ENCODE results near the gene ING2.
"Not testable (repeated sequence)": the region's sequence is repeated elsewhere in the genome, so short reads cannot be mapped to it uniquely, and the experiment has no call there.

DNA sequence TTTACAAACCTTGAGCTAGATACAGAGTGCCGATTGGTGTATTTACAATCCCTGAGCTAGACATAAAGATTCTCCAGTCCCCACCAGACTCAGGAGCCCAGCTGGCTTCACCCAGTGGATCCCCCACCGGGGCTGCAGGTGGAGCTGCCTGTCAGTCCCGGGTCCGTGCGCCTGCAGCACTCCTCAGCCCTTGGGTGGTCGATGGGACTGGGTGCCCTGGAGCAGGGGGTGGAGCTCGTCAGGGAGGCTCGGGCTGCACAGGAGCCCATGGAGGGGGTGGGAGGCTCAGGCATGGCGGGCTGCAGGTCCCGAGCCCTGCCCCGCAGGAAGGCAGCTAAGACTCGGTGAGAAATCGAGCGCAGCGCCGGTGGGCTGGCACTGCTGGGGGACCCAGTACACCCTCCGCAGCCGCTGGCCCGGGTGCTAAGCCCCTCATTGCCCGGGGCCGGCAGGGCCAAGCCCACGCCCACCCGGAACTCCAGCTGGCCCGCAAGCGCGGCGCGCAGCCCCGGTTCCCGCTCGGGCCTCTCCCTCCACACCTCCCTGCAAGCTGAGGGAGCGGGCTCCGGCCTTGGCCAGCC lies 22.3 kb upstream of the ING2 start:
- TF ChIP-seq, protein P1, sequence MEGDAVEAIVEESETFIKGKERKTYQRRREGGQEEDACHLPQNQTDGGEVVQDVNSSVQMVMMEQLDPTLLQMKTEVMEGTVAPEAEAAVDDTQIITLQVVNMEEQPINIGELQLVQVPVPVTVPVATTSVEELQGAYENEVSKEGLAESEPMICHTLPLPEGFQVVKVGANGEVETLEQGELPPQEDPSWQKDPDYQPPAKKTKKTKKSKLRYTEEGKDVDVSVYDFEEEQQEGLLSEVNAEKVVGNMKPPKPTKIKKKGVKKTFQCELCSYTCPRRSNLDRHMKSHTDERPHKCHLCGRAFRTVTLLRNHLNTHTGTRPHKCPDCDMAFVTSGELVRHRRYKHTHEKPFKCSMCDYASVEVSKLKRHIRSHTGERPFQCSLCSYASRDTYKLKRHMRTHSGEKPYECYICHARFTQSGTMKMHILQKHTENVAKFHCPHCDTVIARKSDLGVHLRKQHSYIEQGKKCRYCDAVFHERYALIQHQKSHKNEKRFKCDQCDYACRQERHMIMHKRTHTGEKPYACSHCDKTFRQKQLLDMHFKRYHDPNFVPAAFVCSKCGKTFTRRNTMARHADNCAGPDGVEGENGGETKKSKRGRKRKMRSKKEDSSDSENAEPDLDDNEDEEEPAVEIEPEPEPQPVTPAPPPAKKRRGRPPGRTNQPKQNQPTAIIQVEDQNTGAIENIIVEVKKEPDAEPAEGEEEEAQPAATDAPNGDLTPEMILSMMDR (IDR thresholded peaks at IDR 0.05; ENCODE audit: poor library complexity) = not testable (repeated sequence)
- TF ChIP-seq EZH2 (IDR thresholded peaks at IDR 0.05; ENCODE audit: borderline replicate concordance) = not testable (repeated sequence)

Measured in hepatocyte (in vitro differentiated cells).